GM18520 (cell line): ENCODE measurements around the gene LBH.
"Not testable (repeated sequence)": the region's sequence is repeated elsewhere in the genome, so short reads cannot be mapped to it uniquely, and the experiment has no call there.

Experiments
- ATAC-seq: cut with Tn5 transposase; IDR thresholded peaks from one replicate; pipeline ENCODE4 v1.9.1; 2021; ENCODE audit not compliant: unreplicated experiment

The LBH gene

DNA sequence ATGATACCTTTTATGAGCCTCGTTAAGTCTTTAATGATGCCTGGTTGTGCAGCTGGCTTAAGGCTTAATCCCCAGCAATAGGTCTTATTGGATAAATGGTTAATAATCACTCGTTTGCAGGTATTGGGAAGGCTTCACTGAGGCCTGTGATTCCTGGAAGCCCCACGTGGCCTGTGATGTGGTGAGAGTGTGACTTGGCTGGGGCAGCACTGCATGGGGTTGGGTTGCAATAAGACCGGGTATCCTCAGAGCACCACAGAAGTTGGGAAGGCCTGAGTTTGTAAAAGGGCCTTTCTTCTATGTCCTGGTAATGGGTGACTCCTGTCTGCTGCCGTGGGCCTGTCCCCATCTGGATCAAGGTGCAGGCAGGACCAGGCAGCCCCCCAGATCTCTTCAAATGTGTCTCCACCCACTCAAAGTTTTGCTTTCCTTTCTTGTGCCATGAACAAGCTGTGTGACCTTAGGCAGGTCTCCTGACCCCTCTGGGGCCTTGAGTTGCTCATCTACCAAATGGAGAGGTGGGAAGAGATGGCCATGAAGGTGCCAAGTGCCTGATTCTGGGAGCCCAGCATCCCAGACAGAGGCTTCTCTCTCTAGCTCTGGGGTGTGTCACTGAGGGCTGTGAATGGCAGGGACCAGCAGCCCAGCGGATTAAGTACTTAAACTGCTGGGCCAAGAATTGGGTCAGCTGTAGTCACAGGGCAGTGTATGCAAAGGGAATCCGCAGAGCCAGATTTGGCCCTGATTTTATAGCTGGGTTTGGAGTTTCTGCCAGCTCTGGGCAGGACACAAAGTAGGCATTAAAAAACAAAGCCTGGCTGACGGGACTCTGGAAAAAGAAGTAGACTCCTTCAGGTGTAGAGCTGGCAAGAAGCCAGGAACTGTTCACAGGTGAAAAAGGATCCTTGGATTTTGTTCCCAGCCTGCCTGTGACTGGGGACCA, 24.4 kb downstream of the LBH start:
- no peak for ATAC-seq

- ATAC-seq, result no peak
These were observed 26.2 kb downstream of the LBH start for GRCh38 chr2:30257266-30258214.

- no peak for ATAC-seq
These were observed 27.7 kb downstream of the LBH start for GRCh38 chr2:30259071-30259470.

DNA sequence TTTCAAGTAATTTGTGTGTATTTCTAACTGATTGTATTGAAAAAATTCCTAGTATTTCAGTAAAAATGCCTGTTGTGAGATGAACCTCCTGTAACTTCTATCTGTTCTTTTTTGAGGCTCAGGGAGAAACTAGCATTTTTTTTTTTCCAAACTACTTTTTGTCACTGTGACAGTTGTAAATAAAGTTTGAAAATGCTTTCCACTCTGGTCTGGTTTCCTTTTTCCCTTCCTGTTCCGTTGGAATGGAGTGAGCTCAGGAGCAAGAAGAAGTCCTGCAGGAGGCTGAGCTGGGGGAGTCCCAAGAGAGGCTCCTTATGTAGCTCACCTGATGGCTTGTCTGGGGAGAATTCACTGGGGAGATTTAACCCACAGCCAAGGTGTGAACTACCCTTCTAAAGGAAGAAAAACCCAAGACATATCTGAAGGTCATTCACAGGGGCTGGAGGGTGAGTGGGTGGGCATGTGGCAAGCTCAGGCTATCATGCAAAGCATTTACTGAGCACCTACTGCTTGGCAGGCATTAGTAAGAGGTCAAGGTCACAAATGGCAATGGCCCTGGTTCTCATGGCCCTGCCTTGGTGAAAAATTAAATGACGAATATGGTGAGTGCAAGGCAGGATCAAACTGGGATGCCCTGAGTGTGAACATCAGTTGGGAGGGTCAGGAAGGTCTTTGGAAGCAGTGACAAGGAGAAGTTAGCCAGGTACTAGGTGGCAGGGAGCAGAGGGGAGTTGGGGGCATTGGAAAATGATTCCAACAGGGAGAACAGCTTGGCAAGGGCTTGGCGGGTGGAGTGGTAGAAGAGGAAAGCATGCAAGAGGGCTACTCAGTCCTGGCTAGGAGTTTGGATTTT, 28.7 kb downstream of the LBH start:
- no peak for ATAC-seq

- no peak for ATAC-seq
These were observed 29.6 kb downstream of the LBH start for GRCh38 chr2:30260941-30261340.

- ATAC-seq, result no peak
These were observed 30.4 kb downstream of the LBH start for GRCh38 chr2:30261695-30262211.

DNA sequence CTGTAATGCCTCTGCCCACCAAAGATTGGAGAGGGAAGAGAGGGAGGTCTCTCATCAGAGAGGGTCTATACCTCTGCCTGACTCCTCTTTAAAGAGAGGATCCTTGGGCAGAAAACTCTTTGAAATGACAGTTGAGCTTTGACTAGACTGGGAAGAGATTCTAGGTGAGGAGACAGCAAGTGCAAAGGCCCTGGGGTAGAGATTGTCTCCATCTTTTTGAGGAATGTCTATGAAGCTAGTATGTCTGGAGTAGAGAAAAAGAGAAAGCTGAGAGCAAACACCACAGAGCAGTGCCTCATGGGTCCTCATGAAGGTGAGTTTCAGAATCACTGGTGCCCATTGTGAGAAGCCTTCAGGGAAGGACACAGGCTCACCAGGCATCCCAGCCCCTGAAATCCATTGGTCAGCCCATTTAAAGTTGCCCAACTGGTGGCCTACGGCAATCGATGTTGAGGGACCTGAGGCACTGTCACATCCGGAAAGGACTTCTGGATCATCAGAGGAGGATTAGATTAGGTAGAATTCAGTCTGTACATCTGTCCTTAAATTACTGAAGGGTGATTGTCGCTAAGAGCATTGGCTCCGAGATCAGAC, 31.5 kb downstream of the LBH start:
- ATAC-seq, result no peak

DNA sequence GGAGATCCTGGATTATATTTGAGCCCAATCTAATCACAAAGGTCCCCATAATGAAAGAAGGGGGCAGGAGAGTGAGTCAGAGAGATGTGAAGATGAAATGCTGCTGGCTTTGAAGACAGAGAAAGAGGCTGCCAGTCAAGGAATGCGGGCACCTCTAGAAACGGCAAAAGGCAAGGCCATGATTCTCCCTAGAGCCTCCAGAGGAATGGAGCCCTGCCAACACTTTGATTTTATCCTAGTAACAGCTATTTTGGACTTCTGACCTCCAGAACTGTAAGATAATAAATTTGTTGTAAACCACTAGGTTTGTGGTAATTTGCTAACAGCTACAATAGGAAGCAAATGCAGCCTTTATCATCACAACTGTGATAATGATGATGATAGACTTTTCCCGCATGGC, 32.9 kb downstream of the LBH start:
- ATAC-seq, result no peak

DNA sequence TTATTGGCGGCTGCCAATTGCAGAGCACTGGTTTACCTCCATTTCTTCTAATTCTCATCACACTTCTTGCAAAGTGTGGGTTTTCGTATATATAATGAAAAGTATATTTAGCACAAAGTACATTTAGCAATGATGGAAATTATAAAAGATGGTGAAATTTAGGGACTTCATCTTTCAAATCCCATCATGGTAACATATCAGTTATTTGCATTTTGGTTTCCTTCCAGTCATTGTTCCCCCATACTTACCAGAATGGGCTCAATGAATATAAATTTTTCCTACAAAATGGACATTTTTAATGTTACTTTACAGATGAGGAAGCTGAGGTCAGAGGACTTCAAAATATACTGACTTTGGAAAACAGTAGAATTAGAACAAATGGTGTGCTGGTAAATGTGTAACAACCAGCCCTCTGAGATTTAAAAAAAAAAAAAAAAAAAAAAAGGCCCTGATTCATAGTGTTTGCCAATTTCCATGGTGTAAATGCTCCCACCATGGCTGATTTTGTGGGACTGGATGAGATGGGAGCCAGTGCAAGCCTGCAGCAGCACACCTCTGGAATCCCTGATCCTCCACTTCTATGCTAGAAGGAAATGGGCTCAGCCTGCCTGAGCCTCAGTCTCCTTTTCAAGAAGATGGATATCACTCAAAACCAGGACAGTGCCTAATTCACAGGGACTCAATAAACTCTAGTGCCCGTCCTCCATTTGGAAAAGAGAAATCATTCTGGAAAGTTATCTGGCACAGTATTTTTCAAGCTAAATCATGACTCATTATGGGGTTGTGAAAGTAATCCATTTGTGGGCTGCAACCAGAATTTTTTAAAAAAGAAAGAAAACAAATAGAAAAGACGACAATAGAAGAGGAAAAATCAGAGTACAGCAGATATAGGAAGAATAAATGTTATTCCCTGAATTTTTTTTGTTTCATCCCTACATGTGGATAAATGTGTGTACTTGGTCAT, 34.0 kb downstream of the LBH start:
- ATAC-seq, result no peak

DNA sequence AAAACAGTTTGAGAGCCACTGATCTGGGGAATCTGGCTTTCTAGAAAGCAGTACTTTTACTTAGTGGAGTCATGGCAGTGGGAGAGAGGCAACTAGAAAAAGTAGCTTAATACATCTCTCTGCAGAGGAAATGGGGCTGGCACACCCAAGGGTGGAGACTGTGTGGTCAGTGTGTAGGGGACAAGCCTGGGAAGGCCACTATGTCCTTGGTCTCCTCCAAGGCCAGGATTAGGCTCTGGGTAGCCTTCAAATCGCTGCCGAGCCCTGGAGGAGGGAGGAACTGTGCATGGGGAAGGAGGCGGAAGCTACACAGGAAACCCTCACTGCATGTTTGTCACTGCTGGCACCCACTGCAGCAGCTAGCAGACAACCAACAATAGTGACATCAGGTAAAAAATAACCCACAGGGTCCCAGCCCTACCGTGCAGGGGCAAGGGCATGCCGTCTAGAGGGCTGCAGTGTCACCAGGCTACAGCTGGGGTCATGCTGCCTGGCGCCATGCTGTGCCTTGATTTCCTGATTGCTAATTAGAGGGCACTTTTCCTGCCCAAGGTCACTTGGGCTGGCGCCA, 34.8 kb downstream of the LBH start:
- ATAC-seq, result no peak

DNA sequence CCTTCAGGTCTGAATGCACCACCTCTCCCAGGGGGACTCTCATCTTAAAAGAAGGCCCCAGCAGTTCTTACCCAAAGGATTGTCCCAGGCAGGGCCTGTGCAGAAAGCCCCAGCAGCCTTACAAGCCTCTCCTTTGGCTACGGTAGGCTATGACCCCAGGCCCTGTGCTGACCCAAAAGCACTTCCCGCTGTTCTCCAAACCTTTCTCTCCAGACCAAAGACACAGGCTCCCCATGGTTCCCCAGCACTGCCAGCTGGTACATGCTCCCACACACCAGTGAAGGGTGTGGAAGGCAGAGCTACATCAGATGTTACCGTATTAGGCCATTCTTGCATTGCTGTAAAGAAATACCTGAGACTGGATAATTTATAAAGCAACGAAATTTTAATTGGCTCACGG, 35.4 kb downstream of the LBH start:
- no peak for ATAC-seq

- no peak for ATAC-seq
These were observed 36.0 kb downstream of the LBH start for GRCh38 chr2:30267161-30267975.

DNA sequence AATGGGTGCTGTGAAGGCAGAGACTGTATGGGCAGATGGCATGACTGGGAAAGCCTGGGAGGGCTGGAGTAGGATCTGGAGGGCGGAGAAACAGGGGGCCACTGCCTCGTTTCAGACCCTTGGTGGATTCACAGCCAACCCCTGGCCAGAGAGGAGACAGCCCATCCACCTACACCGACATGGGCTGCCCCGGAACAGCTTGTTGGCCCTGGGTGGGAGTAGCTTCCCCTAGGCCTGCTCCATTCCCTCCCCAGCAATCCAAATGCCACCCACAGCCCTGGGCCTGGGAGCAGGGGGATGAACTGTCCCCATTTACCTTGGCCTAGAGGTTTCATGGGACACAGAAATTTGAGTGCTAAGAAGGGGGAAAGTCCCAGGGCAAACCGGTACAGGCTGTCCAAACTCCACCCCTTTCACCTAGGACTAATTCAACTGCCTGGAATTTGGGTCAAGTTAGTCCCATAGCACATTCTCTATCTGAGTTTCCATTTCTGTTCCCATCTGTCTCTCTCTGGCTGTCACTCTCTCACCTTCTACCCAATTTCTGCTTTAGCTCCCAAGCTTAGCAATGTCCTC, 37.0 kb downstream of the LBH start:
- no peak for ATAC-seq

- ATAC-seq, result not testable (repeated sequence)
These were observed 37.9 kb downstream of the LBH start for GRCh38 chr2:30269114-30269770.

DNA sequence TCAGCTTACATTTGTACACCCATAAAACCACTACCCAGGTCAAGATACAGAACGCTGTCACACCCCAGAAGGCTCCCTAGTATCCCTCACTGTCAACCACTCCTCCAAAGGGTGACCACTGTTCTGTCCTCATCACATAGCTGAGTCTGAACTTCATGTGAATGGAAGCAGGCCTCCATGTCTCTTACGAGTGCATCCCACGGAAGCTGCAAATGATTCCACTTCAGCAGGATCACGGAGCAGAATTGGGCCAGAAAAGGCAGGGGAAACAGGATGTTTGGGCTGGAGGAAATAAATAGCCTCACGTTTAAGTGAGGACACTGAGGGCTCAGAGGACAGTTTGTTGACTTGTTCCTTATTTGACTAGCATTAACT, 38.4 kb downstream of the LBH start:
- no peak for ATAC-seq

DNA sequence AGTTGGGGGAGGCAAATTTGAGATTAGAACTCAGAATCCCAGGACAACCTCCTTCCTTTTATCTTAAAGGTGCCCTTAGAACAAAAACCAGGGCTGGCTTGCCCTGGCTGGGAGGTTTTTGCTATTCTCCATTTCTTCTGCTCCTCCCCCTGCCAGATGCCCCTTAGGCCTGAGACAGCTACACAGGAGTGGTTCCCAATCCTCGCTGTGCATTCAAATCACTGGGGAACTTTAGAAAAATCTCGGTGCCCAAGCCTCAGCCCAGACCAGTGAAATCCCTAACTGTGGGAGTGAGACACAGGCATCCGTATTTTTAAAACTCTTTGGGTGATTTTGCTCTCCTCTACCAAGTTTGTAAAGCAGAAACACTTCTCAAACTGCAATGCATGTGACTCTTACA, 38.8 kb downstream of the LBH start:
- no peak for ATAC-seq

DNA sequence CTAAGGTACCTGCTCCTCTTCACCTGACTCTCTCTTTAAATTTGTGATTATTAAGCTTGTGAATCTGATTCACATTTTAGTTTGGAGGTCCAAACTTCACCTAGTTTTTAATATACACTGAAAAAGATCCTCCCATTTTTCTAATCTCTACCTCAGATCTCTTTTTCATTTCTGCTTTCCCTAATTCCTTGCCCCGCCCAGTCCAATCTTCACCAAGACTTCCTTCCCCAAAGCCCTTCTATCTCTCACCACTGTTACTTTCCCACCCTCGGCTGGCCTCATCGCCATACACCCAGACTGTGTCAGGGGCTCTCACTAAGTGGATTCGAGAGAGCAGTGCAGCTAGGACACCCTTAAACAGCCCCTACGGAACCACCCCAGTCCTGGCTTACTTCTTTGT, 40.0 kb downstream of the LBH start:
- ATAC-seq, result no peak
